ENCODE results near the gene TP53. TPM values are rescaled to one million over a fixed set of nuclear protein-coding genes. Genes with fewer than 3 reads are reported as not detected.
A peak's percentile ranks its signal among the peaks of the same experiment; 100 is the strongest.

TP53 gene
- total and polyA plus RNA-seq, 9 of the 15 experiments (the other 6 are each of a cell fraction or from before 2014, with no cell fraction given): 2.8 to 14.0 (median 7.1) TPM

DNA sequence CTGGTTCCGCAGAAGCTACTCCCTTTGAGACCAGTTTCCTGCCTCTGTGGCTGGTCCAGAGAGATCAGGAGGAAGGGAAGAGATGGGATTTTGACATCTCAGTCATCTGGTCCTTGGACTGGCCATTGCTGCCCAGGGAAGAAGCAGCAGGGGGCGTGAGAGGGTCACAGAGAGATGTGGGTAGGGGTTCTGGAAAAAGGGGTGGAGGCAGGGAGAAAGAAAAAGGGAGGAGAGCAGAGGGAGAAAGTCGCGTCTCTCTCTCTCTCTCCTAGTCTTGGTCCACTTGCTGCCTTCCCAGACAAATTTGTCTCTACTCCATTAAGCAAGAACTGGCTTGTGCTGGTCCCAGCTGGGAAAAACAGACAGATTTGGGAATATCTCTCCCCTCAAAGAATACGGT is 52.9 kb downstream of the TP53 start (continued):
- TF ChIP-seq ZNF780A (CRISPR knock-in tag; IDR thresholded peaks at IDR 0.05) (no peak), MYNN (IDR thresholded peaks at IDR 0.05) (no peak), MYNN (CRISPR knock-in tag; IDR thresholded peaks at IDR 0.05) (no peak), RB1 (IDR thresholded peaks at IDR 0.05; ENCODE audit: low read depth) (peak; percentile 43; the same call in 1 of the 2 replicates), EHMT2 (IDR thresholded peaks at IDR 0.05) (0 out of 2 replicates have a peak, but pooled peaks have one; percentile 46), ZNF644 (tag; IDR thresholded peaks at IDR 0.05; ENCODE audit: low read depth) (no peak), ZNF324 (CRISPR knock-in tag; IDR thresholded peaks at IDR 0.05) (no peak), TBL1XR1 (IDR thresholded peaks at IDR 0.05; ENCODE audit: low read length in 2 of 2) (0 out of 4 replicates have a peak, but pooled peaks of 1 of the 2 experiments have one; percentile 16), ESRRB (CRISPR knock-in tag; IDR thresholded peaks at IDR 0.05; ENCODE audit: borderline replicate concordance) (no peak), LEF1 (IDR thresholded peaks at IDR 0.05) (no peak), FOXP1 (CRISPR knock-in tag; IDR thresholded peaks at IDR 0.05) (no peak), CAMTA2 (CRISPR knock-in tag; conservative IDR thresholded peaks at IDR 0.05) (no peak), MAZ (CRISPR knock-in tag; conservative IDR thresholded peaks at IDR 0.05 in 1 of 2, IDR thresholded peaks at IDR 0.05 in 1 of 2) (peak in 1 of 2 experiments; percentile 60; a peak in 2 of 4 replicates)
- TF ChIP-seq, protein P1, sequence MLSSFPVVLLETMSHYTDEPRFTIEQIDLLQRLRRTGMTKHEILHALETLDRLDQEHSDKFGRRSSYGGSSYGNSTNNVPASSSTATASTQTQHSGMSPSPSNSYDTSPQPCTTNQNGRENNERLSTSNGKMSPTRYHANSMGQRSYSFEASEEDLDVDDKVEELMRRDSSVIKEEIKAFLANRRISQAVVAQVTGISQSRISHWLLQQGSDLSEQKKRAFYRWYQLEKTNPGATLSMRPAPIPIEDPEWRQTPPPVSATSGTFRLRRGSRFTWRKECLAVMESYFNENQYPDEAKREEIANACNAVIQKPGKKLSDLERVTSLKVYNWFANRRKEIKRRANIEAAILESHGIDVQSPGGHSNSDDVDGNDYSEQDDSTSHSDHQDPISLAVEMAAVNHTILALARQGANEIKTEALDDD (IDR thresholded peaks at IDR 0.05): no peak
- TF ChIP-seq, protein P2, sequence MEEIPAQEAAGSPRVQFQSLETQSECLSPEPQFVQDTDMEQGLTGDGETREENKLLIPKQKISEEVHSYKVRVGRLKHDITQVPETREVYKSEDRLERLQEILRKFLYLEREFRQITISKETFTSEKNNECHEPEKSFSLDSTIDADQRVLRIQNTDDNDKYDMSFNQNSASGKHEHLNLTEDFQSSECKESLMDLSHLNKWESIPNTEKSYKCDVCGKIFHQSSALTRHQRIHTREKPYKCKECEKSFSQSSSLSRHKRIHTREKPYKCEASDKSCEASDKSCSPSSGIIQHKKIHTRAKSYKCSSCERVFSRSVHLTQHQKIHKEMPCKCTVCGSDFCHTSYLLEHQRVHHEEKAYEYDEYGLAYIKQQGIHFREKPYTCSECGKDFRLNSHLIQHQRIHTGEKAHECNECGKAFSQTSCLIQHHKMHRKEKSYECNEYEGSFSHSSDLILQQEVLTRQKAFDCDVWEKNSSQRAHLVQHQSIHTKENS (CRISPR knock-in tag; IDR thresholded peaks at IDR 0.05): no peak
- TF ChIP-seq, protein P3, sequence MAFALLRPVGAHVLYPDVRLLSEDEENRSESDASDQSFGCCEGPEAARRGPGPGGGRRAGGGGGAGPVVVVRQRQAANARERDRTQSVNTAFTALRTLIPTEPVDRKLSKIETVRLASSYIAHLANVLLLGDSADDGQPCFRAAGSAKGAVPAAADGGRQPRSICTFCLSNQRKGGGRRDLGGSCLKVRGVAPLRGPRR (CRISPR knock-in tag; IDR thresholded peaks at IDR 0.05): no peak
- TF ChIP-seq, protein P4, sequence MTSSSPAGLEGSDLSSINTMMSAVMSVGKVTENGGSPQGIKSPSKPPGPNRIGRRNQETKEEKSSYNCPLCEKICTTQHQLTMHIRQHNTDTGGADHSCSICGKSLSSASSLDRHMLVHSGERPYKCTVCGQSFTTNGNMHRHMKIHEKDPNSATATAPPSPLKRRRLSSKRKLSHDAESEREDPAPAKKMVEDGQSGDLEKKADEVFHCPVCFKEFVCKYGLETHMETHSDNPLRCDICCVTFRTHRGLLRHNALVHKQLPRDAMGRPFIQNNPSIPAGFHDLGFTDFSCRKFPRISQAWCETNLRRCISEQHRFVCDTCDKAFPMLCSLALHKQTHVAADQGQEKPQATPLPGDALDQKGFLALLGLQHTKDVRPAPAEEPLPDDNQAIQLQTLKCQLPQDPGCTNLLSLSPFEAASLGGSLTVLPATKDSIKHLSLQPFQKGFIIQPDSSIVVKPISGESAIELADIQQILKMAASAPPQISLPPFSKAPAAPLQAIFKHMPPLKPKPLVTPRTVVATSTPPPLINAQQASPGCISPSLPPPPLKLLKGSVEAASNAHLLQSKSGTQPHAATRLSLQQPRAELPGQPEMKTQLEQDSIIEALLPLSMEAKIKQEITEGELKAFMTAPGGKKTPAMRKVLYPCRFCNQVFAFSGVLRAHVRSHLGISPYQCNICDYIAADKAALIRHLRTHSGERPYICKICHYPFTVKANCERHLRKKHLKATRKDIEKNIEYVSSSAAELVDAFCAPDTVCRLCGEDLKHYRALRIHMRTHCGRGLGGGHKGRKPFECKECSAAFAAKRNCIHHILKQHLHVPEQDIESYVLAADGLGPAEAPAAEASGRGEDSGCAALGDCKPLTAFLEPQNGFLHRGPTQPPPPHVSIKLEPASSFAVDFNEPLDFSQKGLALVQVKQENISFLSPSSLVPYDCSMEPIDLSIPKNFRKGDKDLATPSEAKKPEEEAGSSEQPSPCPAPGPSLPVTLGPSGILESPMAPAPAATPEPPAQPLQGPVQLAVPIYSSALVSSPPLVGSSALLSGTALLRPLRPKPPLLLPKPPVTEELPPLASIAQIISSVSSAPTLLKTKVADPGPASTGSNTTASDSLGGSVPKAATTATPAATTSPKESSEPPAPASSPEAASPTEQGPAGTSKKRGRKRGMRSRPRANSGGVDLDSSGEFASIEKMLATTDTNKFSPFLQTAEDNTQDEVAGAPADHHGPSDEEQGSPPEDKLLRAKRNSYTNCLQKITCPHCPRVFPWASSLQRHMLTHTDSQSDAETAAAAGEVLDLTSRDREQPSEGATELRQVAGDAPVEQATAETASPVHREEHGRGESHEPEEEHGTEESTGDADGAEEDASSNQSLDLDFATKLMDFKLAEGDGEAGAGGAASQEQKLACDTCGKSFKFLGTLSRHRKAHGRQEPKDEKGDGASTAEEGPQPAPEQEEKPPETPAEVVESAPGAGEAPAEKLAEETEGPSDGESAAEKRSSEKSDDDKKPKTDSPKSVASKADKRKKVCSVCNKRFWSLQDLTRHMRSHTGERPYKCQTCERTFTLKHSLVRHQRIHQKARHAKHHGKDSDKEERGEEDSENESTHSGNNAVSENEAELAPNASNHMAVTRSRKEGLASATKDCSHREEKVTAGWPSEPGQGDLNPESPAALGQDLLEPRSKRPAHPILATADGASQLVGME (CRISPR knock-in tag; IDR thresholded peaks at IDR 0.05): no peak
- TF ChIP-seq, protein P5, sequence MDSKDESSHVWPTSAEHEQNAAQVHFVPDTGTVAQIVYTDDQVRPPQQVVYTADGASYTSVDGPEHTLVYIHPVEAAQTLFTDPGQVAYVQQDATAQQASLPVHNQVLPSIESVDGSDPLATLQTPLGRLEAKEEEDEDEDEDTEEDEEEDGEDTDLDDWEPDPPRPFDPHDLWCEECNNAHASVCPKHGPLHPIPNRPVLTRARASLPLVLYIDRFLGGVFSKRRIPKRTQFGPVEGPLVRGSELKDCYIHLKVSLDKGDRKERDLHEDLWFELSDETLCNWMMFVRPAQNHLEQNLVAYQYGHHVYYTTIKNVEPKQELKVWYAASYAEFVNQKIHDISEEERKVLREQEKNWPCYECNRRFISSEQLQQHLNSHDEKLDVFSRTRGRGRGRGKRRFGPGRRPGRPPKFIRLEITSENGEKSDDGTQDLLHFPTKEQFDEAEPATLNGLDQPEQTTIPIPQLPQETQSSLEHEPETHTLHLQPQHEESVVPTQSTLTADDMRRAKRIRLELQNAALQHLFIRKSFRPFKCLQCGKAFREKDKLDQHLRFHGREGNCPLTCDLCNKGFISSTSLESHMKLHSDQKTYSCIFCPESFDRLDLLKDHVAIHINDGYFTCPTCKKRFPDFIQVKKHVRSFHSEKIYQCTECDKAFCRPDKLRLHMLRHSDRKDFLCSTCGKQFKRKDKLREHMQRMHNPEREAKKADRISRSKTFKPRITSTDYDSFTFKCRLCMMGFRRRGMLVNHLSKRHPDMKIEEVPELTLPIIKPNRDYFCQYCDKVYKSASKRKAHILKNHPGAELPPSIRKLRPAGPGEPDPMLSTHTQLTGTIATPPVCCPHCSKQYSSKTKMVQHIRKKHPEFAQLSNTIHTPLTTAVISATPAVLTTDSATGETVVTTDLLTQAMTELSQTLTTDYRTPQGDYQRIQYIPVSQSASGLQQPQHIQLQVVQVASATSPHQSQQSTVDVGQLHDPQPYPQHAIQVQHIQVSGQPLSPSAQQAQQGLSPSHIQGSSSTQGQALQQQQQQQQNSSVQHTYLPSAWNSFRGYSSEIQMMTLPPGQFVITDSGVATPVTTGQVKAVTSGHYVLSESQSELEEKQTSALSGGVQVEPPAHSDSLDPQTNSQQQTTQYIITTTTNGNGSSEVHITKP (IDR thresholded peaks at IDR 0.05; ENCODE audit: partially characterized antibody): peak; percentile 81
